Breast epithelium (tissue), 3 donors: ENCODE data around the gene SERPINB6.

Experiments
- CTCF ChIP-seq, 3 donors: fragments of 450-650 bp; IDR thresholded peaks; one replicate each; pipeline ENCODE4 v1.5.1; 2016 to 2017; ENCODE audit warnings: antibody characterized with exemption in 3 of 3, mild to moderate bottlenecking in 3 of 3, moderate library complexity in 3 of 3
- POLR2A ChIP-seq: fragments of 450-650 bp; IDR thresholded peaks from one replicate; pipeline ENCODE4 v1.6.1; 2016; ENCODE audit warnings: antibody characterized with exemption, mild to moderate bottlenecking, moderate library complexity
- POLR2AphosphoS5 ChIP-seq, 3 donors: sonication (generic); formaldehyde crosslinking; IDR thresholded peaks; one replicate each; pipeline ENCODE4 v1.6.1; 2017; ENCODE audit warnings: antibody characterized with exemption in 3 of 3

GRCh38 chr6:2953098-2953497, 18.3 kb downstream of the SERPINB6 start:
- TF ChIP-seq CTCF (IDR thresholded peaks at IDR 0.05), result no peak
- TF ChIP-seq POLR2A, result no peak
- TF ChIP-seq POLR2AphosphoS5 (IDR thresholded peaks at IDR 0.05), result no peak
